Cardiac muscle cell (in vitro differentiated cells and primary cell): ENCODE measurements around the gene NMT1. TPM values are rescaled to one million over a fixed set of nuclear protein-coding genes. Genes with fewer than 3 reads are reported as not detected.

Experiments
- DNase-seq, 2 donors: peaks; one replicate each; pipeline versions ENCODE4 v3.0.0 to v3.0.0-alpha.2; 2010 to 2017; ENCODE audit warnings: low read depth in 1 of 2, low spot score in 1 of 2
- H3K27ac ChIP-seq: fragments of 200-600 bp; sonication (generic); 2 replicates; pipeline ENCODE4 v1.5.1; 2016
- H3K27me3 ChIP-seq: fragments of 200-600 bp; sonication (generic); 2 replicates; pipeline ENCODE4 v1.6.0; 2016; ENCODE audit warnings: control low read depth
- H3K36me3 ChIP-seq: fragments of 200-600 bp; sonication (generic); 2 replicates; pipeline ENCODE4 v1.5.1; 2016; ENCODE audit warnings: control low read depth
- H3K4me1 ChIP-seq: fragments of 200-600 bp; sonication (generic); 2 replicates; pipeline ENCODE4 v1.8.1; 2017; ENCODE audit warnings: low read depth, mild to moderate bottlenecking, mixed run types
- H3K4me3 ChIP-seq: fragments of 200-600 bp; sonication (generic); 2 replicates; pipeline ENCODE4 v1.5.1; 2016; ENCODE audit warnings: mild to moderate bottlenecking
- H3K9me3 ChIP-seq: fragments of 200-600 bp; sonication (generic); 2 replicates; pipeline ENCODE4 v1.5.1; 2017; ENCODE audit warnings: low read depth, mild to moderate bottlenecking, control low read depth
- polyA plus RNA-seq: library from polyadenylated mRNA; unstranded; fragments of >200 nt; fragmentation: Nextera tagmentation; extraction: Ambion mirVana; gene quantifications from 2 replicates; pipeline ENCODE4 v1.2.1, GENCODE V29; 2016
- total RNA-seq: library from RNA; depleted of rRNA; stranded (reverse); fragments of >200 nt; gene quantifications from 2 replicates; pipeline ENCODE4 v1.2.3, GENCODE V29; 2016
- TF ChIP-seq, protein P1 (sequence below): IDR thresholded peaks from 2 replicates; pipeline ENCODE4 v1.5.1; 2012; ENCODE audit warnings: low read depth, mild to moderate bottlenecking, low read length

Gene NMT1
- total and polyA plus RNA-seq, 2 experiments from 2014 or later: 85.2 to 113 TPM

GRCh38 chr17:45146166-45146565 lies 85.0 kb downstream of the NMT1 start:
- no peaks in the 10 kb centered on the region for H3K4me1 ChIP-seq
- no peak overlapping the region for H3K27ac ChIP-seq
- TF ChIP-seq, protein P1, sequence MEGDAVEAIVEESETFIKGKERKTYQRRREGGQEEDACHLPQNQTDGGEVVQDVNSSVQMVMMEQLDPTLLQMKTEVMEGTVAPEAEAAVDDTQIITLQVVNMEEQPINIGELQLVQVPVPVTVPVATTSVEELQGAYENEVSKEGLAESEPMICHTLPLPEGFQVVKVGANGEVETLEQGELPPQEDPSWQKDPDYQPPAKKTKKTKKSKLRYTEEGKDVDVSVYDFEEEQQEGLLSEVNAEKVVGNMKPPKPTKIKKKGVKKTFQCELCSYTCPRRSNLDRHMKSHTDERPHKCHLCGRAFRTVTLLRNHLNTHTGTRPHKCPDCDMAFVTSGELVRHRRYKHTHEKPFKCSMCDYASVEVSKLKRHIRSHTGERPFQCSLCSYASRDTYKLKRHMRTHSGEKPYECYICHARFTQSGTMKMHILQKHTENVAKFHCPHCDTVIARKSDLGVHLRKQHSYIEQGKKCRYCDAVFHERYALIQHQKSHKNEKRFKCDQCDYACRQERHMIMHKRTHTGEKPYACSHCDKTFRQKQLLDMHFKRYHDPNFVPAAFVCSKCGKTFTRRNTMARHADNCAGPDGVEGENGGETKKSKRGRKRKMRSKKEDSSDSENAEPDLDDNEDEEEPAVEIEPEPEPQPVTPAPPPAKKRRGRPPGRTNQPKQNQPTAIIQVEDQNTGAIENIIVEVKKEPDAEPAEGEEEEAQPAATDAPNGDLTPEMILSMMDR: no peak
- no peak overlapping the region for H3K4me3 ChIP-seq
- no peaks in the 10 kb centered on the region for H3K27me3 ChIP-seq
- no peaks in the 10 kb centered on the region for H3K9me3 ChIP-seq
- no peak for DNase-seq
- no peaks in the 10 kb centered on the region for H3K36me3 ChIP-seq

- Histone ChIP-seq H3K9me3 (no peaks in the 10 kb centered on the region), H3K27me3 (no peaks in the 10 kb centered on the region), H3K27ac (peak overlapping the region; percentile 96), H3K36me3 (no peaks in the 10 kb centered on the region), H3K4me3 (peak overlapping the region; percentile 37), H3K4me1 (peaks cover 3% of the 10 kb centered on the region)
- no peak for DNase-seq
- TF ChIP-seq, protein P1: no peak
These were observed 85.4 kb downstream of the NMT1 start for GRCh38 chr17:45146592-45146889.

- Histone ChIP-seq H3K36me3 (no peaks in the 10 kb centered on the region), H3K9me3 (no peaks in the 10 kb centered on the region), H3K4me3 (peak overlapping the region; percentile 37), H3K4me1 (peaks cover 7% of the 10 kb centered on the region), H3K27ac (peak overlapping the region; percentile 96), H3K27me3 (no peaks in the 10 kb centered on the region)
- TF ChIP-seq, protein P1: no peak
- peak; percentile 85 to 90 for DNase-seq
These were observed 85.9 kb downstream of the NMT1 start for GRCh38 chr17:45146890-45147580.

DNA sequence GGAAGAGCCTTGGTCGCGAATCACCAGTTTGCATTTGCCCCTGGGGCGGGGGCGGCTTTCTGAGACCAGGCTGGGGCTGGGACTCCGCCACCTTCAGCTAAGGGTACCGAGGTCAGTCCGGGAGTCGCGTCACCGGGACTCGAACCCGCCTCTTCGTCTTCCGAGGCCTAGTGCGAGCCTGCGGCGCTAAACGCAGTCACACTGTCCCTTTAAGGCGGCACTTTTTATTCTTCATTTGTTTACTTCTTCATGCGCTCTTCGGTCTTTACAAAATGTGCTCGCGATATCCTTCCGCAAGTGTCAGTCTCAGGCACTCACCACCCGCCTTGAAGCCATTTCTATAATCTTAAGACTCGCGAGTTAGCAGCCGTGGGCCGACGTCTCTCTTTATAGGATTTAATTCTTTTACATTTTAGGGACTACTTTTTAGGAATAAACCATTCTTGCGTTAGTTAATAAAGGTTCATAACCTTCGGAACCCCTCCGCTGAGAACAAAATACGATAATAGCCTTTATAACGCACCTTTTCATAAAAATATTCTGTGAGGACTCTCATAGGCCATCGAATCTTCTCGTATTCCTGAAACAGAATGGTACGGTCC lies 86.6 kb downstream of the NMT1 start:
- H3K27ac ChIP-seq: peak overlapping the region; percentile 96
- peaks cover 7% of the 10 kb centered on the region for H3K4me1 ChIP-seq
- H3K9me3 ChIP-seq: no peaks in the 10 kb centered on the region
- H3K27me3 ChIP-seq: no peaks in the 10 kb centered on the region
- no peaks in the 10 kb centered on the region for H3K36me3 ChIP-seq
- H3K4me3 ChIP-seq: peak overlapping the region; percentile 37
- peak; percentile 89 to 96 for DNase-seq
- TF ChIP-seq, protein P1: no peak

- Histone ChIP-seq H3K4me1 (peaks cover 7% of the 10 kb centered on the region), H3K27ac (peak within 1 kb of the TSS; percentile 96), H3K36me3 (no peaks in the 10 kb centered on the region), H3K9me3 (no peaks in the 10 kb centered on the region), H3K27me3 (no peaks in the 10 kb centered on the region), H3K4me3 (peak within 1 kb of the TSS; percentile 66)
- DNase-seq: peak; percentile 100
- TF ChIP-seq, protein P1: no peak
These were observed 87.3 kb downstream of the NMT1 start, which contains the start of gene HEXIM1 for GRCh38 chr17:45148183-45149036. Gene HEXIM1, plus strand, starts transcription at chr17:45148475. Its CDS starts 716 bp downstream, at chr17:45149191.
